VCaP (cell line): Measurements from ENCODE around the gene TTN.

Source experiments
- H3K27ac ChIP-seq: fragments of 450-650 bp; 2 replicates; pipeline ENCODE4 v1.5.1; 2017
- TF ChIP-seq, protein P1 (sequence below): fragments of 450-650 bp; conservative IDR thresholded peaks from 2 replicates; pipeline ENCODE4 v1.5.1; 2017; ENCODE audit warnings: mild to moderate bottlenecking, moderate library complexity

TTN gene

DNA sequence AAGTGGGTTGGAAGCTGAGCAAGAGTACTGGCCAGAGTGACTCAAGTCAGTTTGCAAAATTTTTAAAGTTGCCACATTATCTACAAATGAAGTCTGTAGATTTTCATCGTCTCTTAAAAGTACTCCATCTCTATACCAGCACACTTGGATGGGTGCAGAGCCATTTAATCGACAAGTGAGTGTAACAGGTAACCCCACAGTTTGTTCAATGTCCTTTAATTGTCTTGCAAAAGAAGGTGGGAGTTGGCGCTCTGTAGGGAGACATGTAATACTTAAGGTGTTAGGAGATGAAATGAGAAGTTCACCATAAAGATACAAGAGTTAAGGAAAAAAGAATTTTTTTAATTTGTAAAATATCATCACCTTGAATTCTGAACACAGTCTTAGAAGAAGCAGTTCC lies 84.9 kb downstream of the TTN start:
- no peak overlapping the region for H3K27ac ChIP-seq
- TF ChIP-seq, protein P1, sequence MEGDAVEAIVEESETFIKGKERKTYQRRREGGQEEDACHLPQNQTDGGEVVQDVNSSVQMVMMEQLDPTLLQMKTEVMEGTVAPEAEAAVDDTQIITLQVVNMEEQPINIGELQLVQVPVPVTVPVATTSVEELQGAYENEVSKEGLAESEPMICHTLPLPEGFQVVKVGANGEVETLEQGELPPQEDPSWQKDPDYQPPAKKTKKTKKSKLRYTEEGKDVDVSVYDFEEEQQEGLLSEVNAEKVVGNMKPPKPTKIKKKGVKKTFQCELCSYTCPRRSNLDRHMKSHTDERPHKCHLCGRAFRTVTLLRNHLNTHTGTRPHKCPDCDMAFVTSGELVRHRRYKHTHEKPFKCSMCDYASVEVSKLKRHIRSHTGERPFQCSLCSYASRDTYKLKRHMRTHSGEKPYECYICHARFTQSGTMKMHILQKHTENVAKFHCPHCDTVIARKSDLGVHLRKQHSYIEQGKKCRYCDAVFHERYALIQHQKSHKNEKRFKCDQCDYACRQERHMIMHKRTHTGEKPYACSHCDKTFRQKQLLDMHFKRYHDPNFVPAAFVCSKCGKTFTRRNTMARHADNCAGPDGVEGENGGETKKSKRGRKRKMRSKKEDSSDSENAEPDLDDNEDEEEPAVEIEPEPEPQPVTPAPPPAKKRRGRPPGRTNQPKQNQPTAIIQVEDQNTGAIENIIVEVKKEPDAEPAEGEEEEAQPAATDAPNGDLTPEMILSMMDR = no peak

DNA sequence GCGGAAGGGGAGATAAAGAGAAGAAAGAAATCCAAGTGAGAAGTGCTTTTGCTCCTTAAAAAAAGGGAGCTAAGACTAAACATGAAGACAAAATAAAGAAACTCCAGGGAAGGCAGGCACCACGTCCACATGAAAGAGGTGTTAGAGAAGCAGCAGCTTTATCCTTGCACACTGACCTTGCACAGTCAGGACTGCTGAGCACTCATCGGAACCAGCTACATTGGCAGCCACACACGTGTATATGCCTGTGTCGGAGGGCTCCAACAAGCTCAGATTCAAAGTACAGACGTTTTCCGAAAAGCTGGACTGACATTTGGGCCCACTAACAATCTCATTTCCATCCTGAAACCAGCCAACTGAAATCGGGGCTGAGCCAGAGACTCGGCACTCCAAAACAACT lies 88.2 kb downstream of the TTN start:
- H3K27ac ChIP-seq = no peak overlapping the region
- TF ChIP-seq, protein P1 = no peak

DNA sequence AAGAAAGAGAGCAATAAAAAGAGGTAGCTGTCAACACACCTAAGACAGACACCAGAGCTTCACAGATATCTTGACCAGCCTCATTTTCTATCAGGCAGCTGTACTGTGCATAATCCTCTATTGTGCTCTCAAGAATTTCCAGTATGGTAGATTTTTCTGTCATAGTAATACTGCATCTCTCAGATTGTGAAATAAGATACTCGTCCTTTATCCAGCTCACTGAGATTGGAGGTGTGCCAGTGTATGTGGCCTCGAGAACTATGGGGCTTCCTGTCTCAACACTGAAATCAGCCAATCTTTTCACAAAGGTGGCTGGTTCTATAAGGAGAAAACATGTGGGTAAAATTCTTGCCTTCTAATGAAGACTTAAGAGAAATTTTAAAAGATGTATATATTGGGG lies 88.9 kb downstream of the TTN start:
- TF ChIP-seq, protein P1 = no peak
- H3K27ac ChIP-seq = no peak overlapping the region

DNA sequence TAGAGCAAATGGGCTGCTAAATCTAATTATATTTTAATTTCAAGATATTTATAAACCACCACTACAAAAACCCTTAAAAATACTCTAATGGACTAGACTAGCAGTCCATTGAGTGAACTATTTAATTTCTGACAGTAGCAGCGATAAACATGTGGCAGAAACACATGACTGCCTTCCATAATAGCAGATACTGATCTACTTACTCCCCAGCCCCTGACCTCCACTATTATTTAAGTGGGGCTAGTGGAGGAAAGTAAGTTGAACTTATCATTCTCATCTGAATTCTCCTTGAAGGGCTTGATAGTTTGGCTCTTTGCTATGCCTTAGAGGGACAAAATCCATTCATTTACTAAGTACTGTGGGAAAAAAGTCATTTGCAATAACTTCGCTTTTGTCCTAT lies 90.8 kb downstream of the TTN start:
- TF ChIP-seq, protein P1 = no peak

DNA sequence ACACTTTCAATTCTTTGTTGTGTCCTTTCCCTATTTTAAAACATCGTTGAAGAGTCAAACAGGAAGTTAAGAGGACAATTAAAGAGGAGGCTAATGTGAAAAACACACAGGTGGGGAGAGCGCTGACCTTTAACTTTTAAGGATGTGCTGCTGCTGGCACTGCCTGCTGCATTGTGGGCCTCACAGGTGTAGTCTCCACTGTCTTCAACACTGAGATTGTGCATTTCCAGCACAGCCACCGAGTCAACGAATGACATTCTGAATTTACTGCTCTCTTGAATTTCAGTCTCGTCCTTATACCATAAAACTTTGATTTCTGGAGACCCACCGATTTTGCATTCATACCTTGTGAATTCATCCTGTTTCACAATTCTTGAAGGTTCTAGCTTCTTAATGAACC lies 91.9 kb downstream of the TTN start:
- TF ChIP-seq, protein P1 = no peak
- H3K27ac ChIP-seq = no peak overlapping the region

More for the DNA sequence above, 90.8 kb downstream of the TTN start:
- H3K27ac ChIP-seq = no peak overlapping the region

DNA sequence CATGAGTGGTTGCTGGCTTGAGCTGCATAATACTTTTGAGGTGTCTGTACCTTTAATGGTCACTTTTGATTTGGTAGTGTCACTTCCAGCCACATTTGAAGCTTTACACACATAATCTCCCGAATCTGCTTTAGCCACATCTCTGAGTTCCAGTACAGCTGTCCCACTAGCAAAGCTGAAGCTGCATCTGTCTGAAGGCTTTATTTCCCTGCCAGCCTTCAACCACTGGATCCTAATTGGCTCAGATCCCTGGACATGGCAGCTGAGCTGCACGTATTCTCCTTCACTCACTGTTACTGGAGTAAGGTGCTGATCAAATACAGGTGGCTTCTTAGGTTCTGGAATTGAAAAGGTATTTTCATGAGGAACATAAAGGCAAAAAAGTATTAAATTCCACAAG lies 99.7 kb downstream of the TTN start:
- TF ChIP-seq, protein P1 = no peak
- no peak overlapping the region for H3K27ac ChIP-seq

DNA sequence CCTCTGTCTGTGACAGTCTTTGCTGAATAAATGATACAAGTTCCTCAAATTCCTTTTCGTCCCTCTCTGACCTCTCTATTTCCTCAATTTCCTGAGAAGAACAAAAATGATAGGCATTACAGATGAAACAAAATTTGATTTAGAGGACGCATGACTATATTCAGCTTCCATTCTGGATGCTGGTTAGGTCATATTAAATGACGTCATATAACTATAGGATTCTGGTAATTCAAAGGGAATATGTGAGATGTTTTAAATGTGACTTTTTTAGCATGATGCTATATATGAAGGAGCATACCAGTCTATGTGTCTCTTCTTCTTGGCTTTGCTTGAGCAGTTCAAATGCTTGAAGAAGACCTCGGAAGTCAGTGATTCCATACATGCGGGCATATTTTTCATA lies 102.3 kb downstream of the TTN start:
- TF ChIP-seq, protein P1 = no peak

DNA sequence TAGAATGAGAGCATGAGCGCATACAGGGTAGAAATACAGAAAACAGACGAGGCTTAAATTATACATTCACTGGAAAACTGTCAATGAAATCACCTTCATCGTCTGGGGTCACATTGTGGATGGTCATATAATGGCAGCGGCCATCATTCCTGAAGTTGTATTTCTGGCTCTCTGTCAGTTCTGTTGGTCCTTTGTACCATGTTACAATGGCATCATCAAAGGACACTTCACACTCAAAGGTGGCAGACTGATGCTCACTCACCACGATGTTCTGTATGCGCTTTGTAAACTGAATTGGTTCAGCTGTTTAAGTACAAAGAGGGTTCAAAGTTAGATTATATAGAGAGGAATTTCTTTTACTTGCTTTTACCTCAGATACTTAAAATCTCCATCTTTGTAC lies 104.9 kb downstream of the TTN start:
- TF ChIP-seq, protein P1 = no peak

More for the DNA sequence above, 102.3 kb downstream of the TTN start:
- no peak overlapping the region for H3K27ac ChIP-seq

More for the DNA sequence above, 104.9 kb downstream of the TTN start:
- no peak overlapping the region for H3K27ac ChIP-seq
